Common myeloid progenitor, CD34-positive (primary cell): ENCODE data around the gene METTL23.

Source experiments
- CTCF ChIA-PET: fragments of 350-600 bp; sonication (Branson Sonifier 250); formaldehyde crosslinking; loops from one replicate; lab custom pipeline; 2021; ENCODE audit warnings: antibody characterized with exemption; lab: Charles Lee
- POLR2A ChIA-PET: fragments of 350-600 bp; sonication (Branson Sonifier 250); formaldehyde crosslinking; loops from one replicate; lab custom pipeline; 2021; ENCODE audit warnings: antibody characterized with exemption; lab: Charles Lee
- DNase-seq, 3 donors: peaks; one replicate each; pipeline versions ENCODE4 v3.0.0 to v3.0.0-alpha.2; 2013
- H3K27ac ChIP-seq, 2 experiments: 1 replicate in 1 of 2; 2 replicates in 1 of 2; pipeline ENCODE4 v1.7.0; 2013; ENCODE audit warnings: inconsistent platforms in 2 of 2, low read length in 2 of 2, mild to moderate bottlenecking in 2 of 2, low read depth in 1 of 2, moderate library complexity in 1 of 2; ENCODE audit not compliant: severe bottlenecking in 2 of 2, insufficient read depth in 1 of 2, poor library complexity in 1 of 2
- H3K27me3 ChIP-seq, 5 experiments: replicated peaks in 2 of 5; 1 replicate in 3 of 5; 2 replicates in 2 of 5; pipeline versions ENCODE4 v1.6.1 to v1.7.0; 2013; ENCODE audit warnings: low read length in 4 of 5, mild to moderate bottlenecking in 2 of 5, moderate library complexity in 2 of 5, inconsistent platforms in 1 of 5; ENCODE audit not compliant: insufficient read depth in 5 of 5, control insufficient read depth in 4 of 5
- H3K36me3 ChIP-seq, 4 experiments: 1 replicate in 2 of 4; 2 replicates in 2 of 4; pipeline versions ENCODE4 v1.6.1 to v1.7.0; 2013; ENCODE audit warnings: low read length in 3 of 4, control low read depth in 1 of 4, mild to moderate bottlenecking in 1 of 4; ENCODE audit not compliant: control insufficient read depth in 4 of 4, insufficient read depth in 4 of 4
- H3K4me1 ChIP-seq, 4 experiments: 1 replicate in 3 of 4; 2 replicates in 1 of 4; pipeline versions ENCODE4 v1.6.1 to v1.7.1; 2013; ENCODE audit warnings: low read length in 3 of 4, mild to moderate bottlenecking in 3 of 4, control low read depth in 1 of 4, inconsistent platforms in 1 of 4, moderate library complexity in 1 of 4; ENCODE audit not compliant: control insufficient read depth in 4 of 4, insufficient read depth in 4 of 4; ENCODE audit errors: control extremely low read depth in 1 of 4
- H3K4me3 ChIP-seq, 7 experiments: 1 replicate in 4 of 7; 2 replicates in 3 of 7; pipeline versions ENCODE4 v1.5.1 to v1.7.0; 2013; ENCODE audit warnings: mild to moderate bottlenecking in 7 of 7, low read length in 6 of 7, moderate library complexity in 6 of 7, inconsistent platforms in 2 of 7, low read depth in 2 of 7, control low read depth in 1 of 7; ENCODE audit not compliant: insufficient read depth in 4 of 7, control insufficient read depth in 1 of 7; ENCODE audit errors: extremely low read depth in 1 of 7
- H3K9me3 ChIP-seq, 5 experiments: 1 replicate in 4 of 5; 2 replicates in 1 of 5; pipeline versions ENCODE4 v1.6.1 to v1.7.1; 2013; ENCODE audit warnings: low read length in 4 of 5, mild to moderate bottlenecking in 2 of 5, inconsistent platforms in 1 of 5, low read depth in 1 of 5, moderate library complexity in 1 of 5; ENCODE audit not compliant: control insufficient read depth in 4 of 5, insufficient read depth in 2 of 5; ENCODE audit errors: control extremely low read depth in 1 of 5
- whole genome bisulfite sequencing: methylation state at CpG from one replicate; pipeline ENCODE4 v1.1.5; 2013; ENCODE audit not compliant: insufficient coverage; 5-methylcytosine and 5-hydroxymethylcytosine counted together

The METTL23 gene

DNA sequence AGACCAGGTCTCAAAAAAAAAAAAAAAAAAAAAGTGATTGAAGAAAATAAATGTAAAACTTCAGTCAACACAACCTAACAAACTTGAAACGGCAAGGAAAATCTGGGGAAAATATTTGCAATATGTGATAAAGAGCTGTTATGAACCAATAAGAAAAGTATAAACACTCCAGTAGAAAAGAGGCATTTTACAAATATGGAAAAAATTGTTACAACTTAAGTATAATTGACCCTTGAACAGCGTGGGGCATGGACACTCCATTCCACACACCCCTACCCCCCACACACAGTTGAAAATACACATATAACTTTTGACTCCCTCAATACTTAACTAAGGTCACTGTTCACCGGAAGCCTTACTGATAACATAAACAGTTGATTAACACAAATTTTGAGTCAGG is 31.9 kb downstream of the METTL23 start:
- Histone ChIP-seq H3K27ac (no peak overlapping the region), H3K9me3 (no peaks in the 10 kb centered on the region), H3K36me3 (peaks cover 10 to 21% (median 12%) of the 10 kb centered on the region in 4 experiments), H3K4me1 (peaks cover 0 to 2% (median 0%) of the 10 kb centered on the region in 4 experiments), H3K4me3 (no peak overlapping the region), H3K27me3 (no peaks in the 10 kb centered on the region)
- no peak for DNase-seq
- ChIA-PET CTCF (no interaction called here), POLR2A (interaction anchor here (0.6 kb wide), 1 partner anchor 21 kb away, joined by 3 read pairs; the partner anchor contains the start of genes MFSD11 and SRSF2)
- WGBS, result 100% methylated on average over 1 of the region's 3 CpGs

DNA sequence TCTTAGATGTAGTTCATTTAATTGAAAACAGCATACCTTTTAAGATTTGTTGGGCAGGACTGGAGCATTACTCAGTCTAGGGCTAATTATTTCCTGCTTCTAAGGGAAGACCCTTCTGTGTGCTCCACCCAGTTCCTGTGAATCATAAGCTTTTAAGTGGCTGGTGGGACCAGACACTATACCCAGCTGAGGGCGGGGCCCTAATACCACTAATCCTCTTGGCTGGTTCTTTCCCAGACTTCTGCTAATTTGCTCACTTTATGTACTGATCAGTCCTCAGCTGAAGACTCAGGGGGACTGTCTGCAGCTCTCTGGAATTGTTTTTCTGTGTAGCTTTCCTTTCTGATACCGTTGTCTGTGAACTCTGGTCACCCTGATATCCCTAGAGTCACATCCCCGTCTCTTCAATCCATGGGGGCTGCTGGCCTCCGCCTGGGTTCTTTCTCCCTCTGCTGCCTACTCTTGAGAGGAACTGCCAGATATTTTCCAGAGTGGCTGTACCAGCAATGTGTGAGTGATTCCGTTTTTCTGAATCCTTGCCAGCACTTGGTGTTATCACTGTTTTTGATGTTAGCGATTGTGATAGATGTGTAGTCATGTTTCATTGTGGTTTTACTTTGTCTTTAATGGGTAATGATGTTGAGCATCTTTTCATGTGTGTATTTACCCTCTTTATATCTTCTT is 46.3 kb downstream of the METTL23 start:
- peak in 2 of 3 donors; percentile 31 to 33 for DNase-seq
- H3K27me3 ChIP-seq, result no peaks in the 10 kb centered on the region
- POLR2A ChIA-PET, result no interaction called here
- CTCF ChIA-PET, result interaction anchor here (1.0 kb wide), 1 partner anchor 30 kb away, joined by 3 read pairs; no protein-coding TSS in a partner anchor
- no peak overlapping the region for H3K4me3 ChIP-seq
- no peak overlapping the region for H3K27ac ChIP-seq
- H3K4me1 ChIP-seq, result peaks cover 0 to 3% (median 0%) of the 10 kb centered on the region in 4 experiments
- no peaks in the 10 kb centered on the region for H3K9me3 ChIP-seq
- peaks cover 14 to 35% (median 15%) of the 10 kb centered on the region in 4 experiments for H3K36me3 ChIP-seq
- 98% methylated on average over 4 of the region's 6 CpGs for WGBS

DNA sequence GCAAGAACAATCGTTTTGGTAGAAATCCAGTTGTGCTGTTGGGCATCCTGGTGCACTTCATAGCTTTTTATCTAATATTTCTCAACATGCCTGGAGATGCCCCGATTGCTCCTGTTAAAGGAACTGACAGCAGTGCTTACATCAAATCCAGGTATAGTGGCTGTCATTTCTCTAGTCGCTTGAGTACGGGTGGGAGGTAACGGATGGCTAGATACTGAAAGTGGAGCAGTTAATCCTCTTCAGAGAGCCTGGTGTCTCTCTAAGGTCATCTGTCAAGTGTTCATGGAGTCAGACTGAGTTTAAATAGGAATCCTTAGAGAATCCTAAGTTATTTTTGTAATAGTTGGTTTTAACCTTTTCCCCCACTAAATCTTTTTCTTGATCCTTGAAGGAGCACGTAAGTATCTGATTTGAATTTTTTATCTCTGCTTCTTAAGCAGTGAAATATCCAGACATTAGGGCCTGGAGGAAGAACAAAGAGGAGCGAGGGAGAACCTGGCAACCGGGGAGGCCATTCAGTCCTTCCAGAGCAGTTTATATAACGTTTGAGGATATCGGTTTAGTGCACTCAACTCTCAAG is 48.5 kb downstream of the METTL23 start:
- no peak overlapping the region for H3K27ac ChIP-seq
- H3K36me3 ChIP-seq, result peaks cover 12 to 34% (median 17%) of the 10 kb centered on the region in 4 experiments
- H3K27me3 ChIP-seq, result no peaks in the 10 kb centered on the region
- H3K9me3 ChIP-seq, result no peaks in the 10 kb centered on the region
- no peak overlapping the region for H3K4me3 ChIP-seq
- 96% methylated on average over 8 of the region's 10 CpGs for WGBS
- POLR2A ChIA-PET, result no interaction called here
- H3K4me1 ChIP-seq, result peaks cover 0 to 3% (median 0%) of the 10 kb centered on the region in 4 experiments
- CTCF ChIA-PET, result no interaction called here
- DNase-seq, result no peak

- DNase-seq, result peak in 2 of 3 donors; percentile 14 to 38
- WGBS, result 95% methylated on average over 11 of the region's 12 CpGs
- H3K4me3 ChIP-seq, result no peak overlapping the region
- no peaks in the 10 kb centered on the region for H3K27me3 ChIP-seq
- H3K36me3 ChIP-seq, result peaks cover 2 to 18% (median 10%) of the 10 kb centered on the region in 4 experiments
- POLR2A ChIA-PET, result interaction anchor here (0.6 kb wide), 1 partner anchor 39 kb away, joined by 4 read pairs; no protein-coding TSS in a partner anchor
- H3K4me1 ChIP-seq, result no peaks in the 10 kb centered on the region
- CTCF ChIA-PET, result interaction anchor here (0.6 to 1.4 kb wide), 2 partner anchors 42 to 290 kb away, joined by 3 read pairs; no protein-coding TSS in a partner anchor
- H3K27ac ChIP-seq, result no peak overlapping the region
- no peaks in the 10 kb centered on the region for H3K9me3 ChIP-seq
These were observed 54.7 kb downstream of the METTL23 start for GRCh38 chr17:76781056-76781982.

- no peak for DNase-seq
- peaks cover 1 to 13% (median 9%) of the 10 kb centered on the region in 4 experiments for H3K36me3 ChIP-seq
- POLR2A ChIA-PET, result interaction anchor here (0.6 kb wide), 2 partner anchors 139 to 359 kb away, joined by 3 to 4 read pairs; no protein-coding TSS in a partner anchor
- no peaks in the 10 kb centered on the region for H3K9me3 ChIP-seq
- no CpG with 5 or more reads among the region's 5 CpGs for WGBS
- H3K27me3 ChIP-seq, result no peaks in the 10 kb centered on the region
- H3K27ac ChIP-seq, result no peak overlapping the region
- H3K4me1 ChIP-seq, result no peaks in the 10 kb centered on the region
- CTCF ChIA-PET, result no interaction called here
- no peak overlapping the region for H3K4me3 ChIP-seq
These were observed 56.5 kb downstream of the METTL23 start for GRCh38 chr17:76783146-76783545.
